ENCODE results near the gene KCNK4. TPM values are rescaled to one million over a fixed set of nuclear protein-coding genes. Genes with fewer than 3 reads are reported as not detected.

KCNK4 gene
- total RNA-seq, 4 donors from 2014 or later, result not detected

GRCh38 chr11:64343767-64344559 is 52.9 kb downstream of the KCNK4 start:
- TF ChIP-seq, protein P1, sequence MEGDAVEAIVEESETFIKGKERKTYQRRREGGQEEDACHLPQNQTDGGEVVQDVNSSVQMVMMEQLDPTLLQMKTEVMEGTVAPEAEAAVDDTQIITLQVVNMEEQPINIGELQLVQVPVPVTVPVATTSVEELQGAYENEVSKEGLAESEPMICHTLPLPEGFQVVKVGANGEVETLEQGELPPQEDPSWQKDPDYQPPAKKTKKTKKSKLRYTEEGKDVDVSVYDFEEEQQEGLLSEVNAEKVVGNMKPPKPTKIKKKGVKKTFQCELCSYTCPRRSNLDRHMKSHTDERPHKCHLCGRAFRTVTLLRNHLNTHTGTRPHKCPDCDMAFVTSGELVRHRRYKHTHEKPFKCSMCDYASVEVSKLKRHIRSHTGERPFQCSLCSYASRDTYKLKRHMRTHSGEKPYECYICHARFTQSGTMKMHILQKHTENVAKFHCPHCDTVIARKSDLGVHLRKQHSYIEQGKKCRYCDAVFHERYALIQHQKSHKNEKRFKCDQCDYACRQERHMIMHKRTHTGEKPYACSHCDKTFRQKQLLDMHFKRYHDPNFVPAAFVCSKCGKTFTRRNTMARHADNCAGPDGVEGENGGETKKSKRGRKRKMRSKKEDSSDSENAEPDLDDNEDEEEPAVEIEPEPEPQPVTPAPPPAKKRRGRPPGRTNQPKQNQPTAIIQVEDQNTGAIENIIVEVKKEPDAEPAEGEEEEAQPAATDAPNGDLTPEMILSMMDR (IDR thresholded peaks at IDR 0.05), result no peak
- no peak for ATAC-seq (ENCODE audit: low FRiP score)

DNA sequence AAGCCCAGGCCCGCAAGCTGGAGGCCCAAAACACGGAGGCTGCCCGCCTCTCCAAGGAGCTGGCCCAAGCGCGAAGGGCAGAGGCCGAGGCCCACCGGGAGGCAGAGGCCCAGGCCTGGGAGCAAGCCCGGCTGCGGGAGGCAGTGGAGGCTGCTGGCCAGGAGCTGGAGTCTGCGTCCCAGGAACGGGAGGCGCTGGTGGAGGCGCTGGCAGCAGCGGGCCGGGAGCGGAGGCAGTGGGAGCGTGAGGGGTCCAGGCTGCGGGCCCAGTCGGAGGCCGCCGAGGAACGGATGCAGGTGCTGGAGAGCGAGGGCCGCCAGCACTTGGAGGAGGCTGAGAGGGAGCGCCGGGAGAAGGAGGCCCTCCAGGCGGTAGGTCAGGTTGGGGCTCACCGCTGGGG is 53.7 kb downstream of the KCNK4 start:
- no peak for ATAC-seq (ENCODE audit: low FRiP score)
- no peak for DNase-seq (ENCODE audit: low spot score)
- TF ChIP-seq, protein P1 (IDR thresholded peaks at IDR 0.05), result no peak

More at GRCh38 chr11:64343767-64344559, 52.9 kb downstream of the KCNK4 start:
- no peak for DNase-seq (ENCODE audit: low spot score)

- TF ChIP-seq, protein P1 (IDR thresholded peaks at IDR 0.05), result no peak
- ATAC-seq (ENCODE audit: low FRiP score), result no peak
- DNase-seq (ENCODE audit: low spot score), result no peak
Measured at GRCh38 chr11:64347193-64347867, 56.2 kb downstream of the KCNK4 start.

DNA sequence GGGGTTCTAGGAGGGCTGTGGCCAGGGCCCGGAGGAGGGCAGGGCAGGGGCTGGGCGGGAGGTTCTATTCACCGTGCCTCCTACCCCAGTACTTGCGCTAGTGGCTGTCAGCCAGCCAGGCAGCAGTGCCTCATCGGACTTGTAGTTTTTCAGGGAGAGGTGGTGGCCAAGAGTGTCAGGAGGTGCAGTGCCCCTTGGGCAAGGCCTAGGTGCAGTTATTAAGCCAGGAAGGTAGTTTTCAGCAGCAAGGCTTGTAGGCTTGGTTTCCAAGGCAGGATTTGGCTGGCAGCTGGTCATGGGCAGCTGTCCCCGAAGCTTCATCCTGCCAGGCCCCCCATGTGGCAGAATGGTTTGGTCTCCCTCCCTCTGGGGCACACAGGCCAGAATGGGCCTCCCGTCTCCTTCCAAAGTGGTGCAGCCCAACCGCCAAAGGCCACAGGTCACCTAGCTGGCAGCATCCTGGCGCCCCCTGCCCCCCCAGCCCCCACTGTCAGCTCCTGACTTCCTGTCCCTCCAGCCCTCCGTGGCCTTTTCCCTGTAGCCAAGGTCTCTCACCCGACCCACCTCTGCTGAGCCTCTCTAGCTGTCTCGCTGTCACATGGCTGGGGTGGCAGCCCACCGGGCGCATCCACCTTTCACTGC is 57.4 kb downstream of the KCNK4 start:
- DNase-seq (ENCODE audit: low spot score), result no peak
- no peak for ATAC-seq (ENCODE audit: low FRiP score)
- TF ChIP-seq, protein P1 (IDR thresholded peaks at IDR 0.05), result no peak

DNA sequence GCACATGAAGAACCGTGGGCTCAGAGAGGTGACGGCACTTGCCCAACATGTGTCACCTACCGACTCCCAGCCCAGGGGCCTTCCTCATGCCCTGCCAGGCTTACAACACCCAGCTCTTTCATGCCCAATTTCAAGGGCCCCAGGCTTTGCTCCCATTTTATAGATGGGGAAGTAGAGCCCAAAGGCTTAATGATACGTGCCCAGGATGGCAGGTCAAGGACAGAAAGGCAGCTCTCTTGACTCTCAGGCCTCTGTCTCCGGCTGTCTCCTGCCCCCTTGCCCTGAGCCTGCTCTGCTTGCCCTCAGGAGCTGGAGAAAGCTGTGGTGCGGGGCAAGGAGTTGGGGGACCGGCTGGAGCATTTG is 57.9 kb downstream of the KCNK4 start:
- no peak for ATAC-seq (ENCODE audit: low FRiP score)
- DNase-seq (ENCODE audit: low spot score), result no peak
- TF ChIP-seq, protein P1 (IDR thresholded peaks at IDR 0.05), result no peak

GRCh38 chr11:64349404-64349803 is 58.3 kb downstream of the KCNK4 start:
- TF ChIP-seq, protein P1 (IDR thresholded peaks at IDR 0.05), result no peak
- DNase-seq (ENCODE audit: low spot score) (no peak), ATAC-seq (ENCODE audit: low FRiP score) (no peak)

Small RNA genes within 50 kb of the gene (small RNA-seq; reads per million reads assigned to genes)
- gene MIR7155 (0.64 reads per million), gene RF00019 (not detected)

Other genes starting within 250 kb of the KCNK4 start
- gene MACROD1, start 125.2 kb upstream of the KCNK4 start, total RNA-seq, result 10 to 100 TPM; 13.8 to 40.9 (median 26.2) TPM
- 100 to 1,000 TPM in 2 of 4 donors, 10 to 100 TPM in 2; 73.0 to 174 (median 135) TPM for gene STIP1, start 105.1 kb upstream of the KCNK4 start, total RNA-seq
- gene FERMT3, start 84.6 kb upstream of the KCNK4 start, total RNA-seq, result 100 to 1,000 TPM in 1 of 4 donors, 10 to 100 TPM in 3; 35.0 to 101 (median 45.6) TPM
- 10 to 100 TPM; 26.3 to 56.6 (median 37.3) TPM for gene TRPT1, start 65.1 kb upstream of the KCNK4 start, total RNA-seq
- gene NUDT22, start 65.0 kb upstream of the KCNK4 start, total RNA-seq, result 10 to 100 TPM; 22.8 to 47.8 (median 38.0) TPM
- 10 to 100 TPM; 19.2 to 25.8 (median 21.6) TPM for gene DNAJC4, start 60.8 kb upstream of the KCNK4 start, total RNA-seq
- gene VEGFB, start 56.7 kb upstream of the KCNK4 start, total RNA-seq, result 100 to 1,000 TPM in 3 of 4 donors, 10 to 100 TPM in 1; 89.2 to 172 (median 149) TPM
- 10 to 100 TPM; 41.8 to 78.5 (median 49.5) TPM for gene FKBP2, start 50.2 kb upstream of the KCNK4 start, total RNA-seq
- gene PPP1R14B, start 44.4 kb upstream of the KCNK4 start, total RNA-seq, result 100 to 1,000 TPM in 1 of 4 donors, 10 to 100 TPM in 3; 95.0 to 140 (median 97.9) TPM
- 10 to 100 TPM; 14.7 to 26.5 (median 19.7) TPM for gene PLCB3, start 39.8 kb upstream of the KCNK4 start, total RNA-seq
- 10 to 100 TPM; 47.9 to 89.7 (median 78.8) TPM for gene BAD, start 6.6 kb upstream of the KCNK4 start, total RNA-seq
- gene GPR137, start 5.5 kb upstream of the KCNK4 start, total RNA-seq, result 10 to 100 TPM in 3 of 4 donors, 1 to 10 TPM in 1; 8.2 to 20.6 (median 12.7) TPM
- gene CATSPERZ, start 9.1 kb downstream of the KCNK4 start, total RNA-seq, result not detected
- 10 to 100 TPM; 32.1 to 50.8 (median 44.6) TPM for gene ESRRA, start 14.2 kb downstream of the KCNK4 start, total RNA-seq
- gene TRMT112, start 26.3 kb downstream of the KCNK4 start, total RNA-seq, result 100 to 1,000 TPM; 180 to 263 (median 215) TPM
- gene PRDX5, start 26.8 kb downstream of the KCNK4 start, total RNA-seq, result 100 to 1,000 TPM; 174 to 263 (median 238) TPM
- 10 to 100 TPM in 2 of 4 donors, 1 to 10 TPM in 2; 6.2 to 24.1 (median 10.3) TPM for gene CCDC88B, start 48.9 kb downstream of the KCNK4 start, total RNA-seq
- gene RPS6KA4, start 67.9 kb downstream of the KCNK4 start, total RNA-seq, result 10 to 100 TPM; 15.7 to 64.2 (median 28.1) TPM